ENCODE measurements around the gene CTU2. TPM values are rescaled to one million over a fixed set of nuclear protein-coding genes. Genes with fewer than 3 reads are reported as not detected.
A peak's percentile ranks its signal among the peaks of the same experiment; 100 is the strongest.

CTU2 gene
- polyA plus RNA-seq, 1 experiment = 6.5 TPM

DNA sequence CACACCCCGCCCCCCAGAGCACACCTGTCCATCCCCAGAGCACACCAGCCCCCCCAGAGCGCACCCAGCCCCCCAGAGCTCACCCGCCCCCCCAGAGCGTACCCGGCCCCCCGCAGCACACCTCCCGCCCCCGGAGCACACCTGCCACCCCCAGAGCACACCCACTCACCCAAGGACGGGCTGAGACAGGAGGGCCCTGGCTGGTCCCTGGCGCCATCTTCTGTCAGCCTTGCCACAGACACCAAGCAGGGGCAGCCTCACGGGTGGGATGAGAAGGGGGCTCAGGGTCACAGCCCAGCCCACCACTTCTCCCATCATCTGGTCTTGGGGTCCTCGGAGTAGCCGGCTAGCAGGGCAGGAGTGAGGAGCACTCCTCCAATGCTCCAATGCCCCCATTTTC lies 46.9 kb downstream of the CTU2 start:
- CTCF ChIA-PET = interaction anchor here (0.9 to 1.2 kb wide), 2 partner anchors 10 to 16 kb away, joined by 4 to 5 read pairs; no protein-coding TSS in a partner anchor
- POLR2A ChIA-PET = interaction anchor here (2.0 kb wide), 1 partner anchor 19 kb away, joined by 5 read pairs; no protein-coding TSS in a partner anchor
- Histone ChIP-seq H3K27me3 (ENCODE audit: control insufficient read depth, insufficient read depth, low read length) (no peaks in the 10 kb centered on the region), H3K4me3 (ENCODE audit: low read depth, low read length) (no peak overlapping the region), H3K9me3 (ENCODE audit: control insufficient read depth, insufficient read depth, low read length) (no peaks in the 10 kb centered on the region; the same call in 1 of the 2 replicates), H3K27ac (ENCODE audit: low read depth, low read length) (no peak overlapping the region)
- TF ChIP-seq, protein P1, sequence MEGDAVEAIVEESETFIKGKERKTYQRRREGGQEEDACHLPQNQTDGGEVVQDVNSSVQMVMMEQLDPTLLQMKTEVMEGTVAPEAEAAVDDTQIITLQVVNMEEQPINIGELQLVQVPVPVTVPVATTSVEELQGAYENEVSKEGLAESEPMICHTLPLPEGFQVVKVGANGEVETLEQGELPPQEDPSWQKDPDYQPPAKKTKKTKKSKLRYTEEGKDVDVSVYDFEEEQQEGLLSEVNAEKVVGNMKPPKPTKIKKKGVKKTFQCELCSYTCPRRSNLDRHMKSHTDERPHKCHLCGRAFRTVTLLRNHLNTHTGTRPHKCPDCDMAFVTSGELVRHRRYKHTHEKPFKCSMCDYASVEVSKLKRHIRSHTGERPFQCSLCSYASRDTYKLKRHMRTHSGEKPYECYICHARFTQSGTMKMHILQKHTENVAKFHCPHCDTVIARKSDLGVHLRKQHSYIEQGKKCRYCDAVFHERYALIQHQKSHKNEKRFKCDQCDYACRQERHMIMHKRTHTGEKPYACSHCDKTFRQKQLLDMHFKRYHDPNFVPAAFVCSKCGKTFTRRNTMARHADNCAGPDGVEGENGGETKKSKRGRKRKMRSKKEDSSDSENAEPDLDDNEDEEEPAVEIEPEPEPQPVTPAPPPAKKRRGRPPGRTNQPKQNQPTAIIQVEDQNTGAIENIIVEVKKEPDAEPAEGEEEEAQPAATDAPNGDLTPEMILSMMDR (IDR thresholded peaks at IDR 0.05; ENCODE audit: low read depth, low read length) = no peak
- no peak for DNase-seq (ENCODE audit: low read depth, low spot score)

DNA sequence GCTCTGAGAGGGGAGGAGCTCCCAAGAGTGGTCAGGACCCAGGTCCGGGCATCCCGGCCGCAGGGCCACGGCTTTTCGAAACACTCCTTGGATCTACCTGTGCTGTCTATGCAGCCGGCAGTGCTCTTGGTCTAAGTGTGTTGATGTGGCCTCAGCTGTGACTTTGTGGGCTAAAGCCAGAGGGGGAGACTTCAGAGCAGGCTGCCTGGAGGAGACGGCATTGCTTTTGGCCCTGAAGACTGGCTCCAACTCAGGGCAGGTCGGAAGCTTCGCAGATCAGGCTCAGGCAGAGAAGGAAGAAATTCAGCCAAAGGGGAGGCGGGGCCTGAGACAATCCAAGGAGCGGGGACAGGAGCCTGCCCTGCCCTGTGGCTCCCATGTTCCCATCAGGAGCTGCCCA lies 47.3 kb downstream of the CTU2 start:
- Histone ChIP-seq H3K4me3 (ENCODE audit: low read depth, low read length) (no peak overlapping the region), H3K9me3 (ENCODE audit: control insufficient read depth, insufficient read depth, low read length) (peaks cover 3% of the 10 kb centered on the region; the same call in 1 of the 2 replicates), H3K27me3 (ENCODE audit: control insufficient read depth, insufficient read depth, low read length) (no peaks in the 10 kb centered on the region), H3K27ac (ENCODE audit: low read depth, low read length) (peak overlapping the region; percentile 47)
- TF ChIP-seq, protein P1 (IDR thresholded peaks at IDR 0.05; ENCODE audit: low read depth, low read length) = no peak
- ChIA-PET POLR2A (interaction anchor here (0.7 to 2.0 kb wide), 2 partner anchors 19 to 30 kb away, joined by 3 to 5 read pairs; no protein-coding TSS in a partner anchor), CTCF (interaction anchor here (0.9 kb wide), 1 partner anchor 16 kb away, joined by 5 read pairs; no protein-coding TSS in a partner anchor)
- no peak for DNase-seq (ENCODE audit: low read depth, low spot score)

DNA sequence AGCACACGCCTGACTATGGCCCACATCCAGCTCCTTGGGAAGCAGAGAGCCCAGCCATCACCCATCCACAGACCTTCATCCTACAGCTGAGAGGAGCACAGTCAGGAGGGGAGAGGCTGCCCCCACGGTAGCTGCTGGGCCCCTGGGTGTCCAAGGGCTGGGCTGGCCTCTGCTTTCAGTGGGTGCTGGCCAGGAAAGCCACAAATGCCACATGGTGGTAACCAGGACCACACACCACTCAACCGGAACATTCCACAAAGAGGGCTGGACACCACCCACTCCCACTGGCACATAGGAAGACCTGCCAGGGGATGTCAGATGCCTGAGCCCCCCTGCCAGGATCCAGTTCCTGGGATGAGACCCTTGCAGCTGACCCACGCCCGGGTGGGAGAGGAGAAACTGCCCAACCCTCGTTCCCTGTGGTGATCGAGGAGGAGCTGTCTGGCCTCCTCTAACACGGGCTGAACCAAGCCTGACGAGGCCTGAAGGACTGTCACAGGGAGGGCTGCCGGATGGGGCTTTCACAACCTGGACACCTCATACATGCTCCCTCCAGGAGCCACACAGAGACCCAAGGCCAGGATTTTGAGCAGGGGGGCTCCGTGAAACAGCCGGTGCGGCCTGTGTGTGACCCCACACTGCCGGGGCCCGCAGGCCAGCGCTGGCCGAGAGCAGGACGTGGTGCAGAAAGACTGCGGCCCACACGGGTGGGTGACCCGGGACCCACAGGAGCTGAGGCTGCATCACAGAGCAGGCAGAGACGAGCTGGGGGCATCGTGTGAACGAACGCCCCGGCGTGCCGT lies 48.0 kb downstream of the CTU2 start:
- Histone ChIP-seq H3K9me3 (ENCODE audit: control insufficient read depth, insufficient read depth, low read length) (peaks cover 8% of the 10 kb centered on the region; the same call in 1 of the 2 replicates), H3K4me3 (ENCODE audit: low read depth, low read length) (no peak overlapping the region), H3K27me3 (ENCODE audit: control insufficient read depth, insufficient read depth, low read length) (no peaks in the 10 kb centered on the region), H3K27ac (ENCODE audit: low read depth, low read length) (peak overlapping the region; percentile 70)
- TF ChIP-seq, protein P1 (IDR thresholded peaks at IDR 0.05; ENCODE audit: low read depth, low read length) = no peak
- CTCF ChIA-PET = interaction anchor here (0.5 to 2.3 kb wide), 4 partner anchors 11 to 977 kb away, joined by 5 to 11 read pairs (median 6); no protein-coding TSS in a partner anchor
- no peak for DNase-seq (ENCODE audit: low read depth, low spot score)
- POLR2A ChIA-PET = interaction anchor here (0.7 to 2.0 kb wide), 5 partner anchors 17 to 30 kb away, joined by 3 to 5 read pairs (median 5); partner anchors contain the start of gene PIEZO1

DNA sequence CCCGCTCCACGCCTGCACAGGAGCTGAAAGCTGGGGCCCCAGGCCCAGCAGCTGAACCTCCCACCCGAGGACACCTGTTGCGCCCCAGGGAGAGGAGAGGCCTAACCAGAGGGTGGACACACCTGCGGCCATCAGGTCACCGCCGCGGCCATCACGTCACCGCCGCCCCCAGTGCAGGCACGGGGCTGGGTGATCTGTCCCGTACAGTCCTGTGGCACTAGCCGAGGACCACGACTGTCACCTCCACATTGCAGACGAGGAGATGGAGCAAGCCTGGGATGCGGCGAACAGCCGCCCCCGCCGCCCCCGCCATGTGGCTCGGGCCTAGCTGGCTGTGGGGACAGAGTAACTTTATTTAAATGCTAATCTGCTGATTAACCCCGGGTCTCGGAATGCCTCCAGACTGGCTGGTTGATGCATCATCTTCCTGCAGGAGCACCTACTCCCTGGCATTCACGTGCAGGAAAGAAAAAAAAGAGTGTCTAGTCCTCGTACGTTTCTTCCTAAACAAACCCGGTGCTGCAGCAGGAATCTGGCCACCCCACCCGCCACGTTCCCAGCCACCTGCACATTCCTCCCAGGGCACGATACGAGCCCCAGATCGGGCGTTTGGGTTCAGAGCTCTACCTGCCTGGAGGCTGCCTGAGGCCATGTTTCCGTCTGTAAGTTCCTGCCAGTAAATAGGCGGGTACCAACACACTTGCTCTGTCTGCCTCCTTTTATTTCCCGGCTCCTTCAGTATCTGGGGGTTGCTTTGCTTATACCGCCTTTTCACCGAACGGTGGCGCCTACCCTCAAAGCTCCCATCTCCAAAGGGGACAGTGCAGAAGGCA lies 48.8 kb downstream of the CTU2 start:
- TF ChIP-seq, protein P1 (IDR thresholded peaks at IDR 0.05; ENCODE audit: low read depth, low read length) = peak; percentile 18; the same call in 1 of the 2 replicates
- POLR2A ChIA-PET = interaction anchor here (0.6 to 2.0 kb wide), 5 partner anchors 16 to 200 kb away, joined by 5 read pairs; partner anchors contain the start of gene PIEZO1
- Histone ChIP-seq H3K9me3 (ENCODE audit: control insufficient read depth, insufficient read depth, low read length) (peaks cover 8% of the 10 kb centered on the region; the same call in 1 of the 2 replicates), H3K27me3 (ENCODE audit: control insufficient read depth, insufficient read depth, low read length) (no peaks in the 10 kb centered on the region), H3K27ac (ENCODE audit: low read depth, low read length) (peak overlapping the region; percentile 70), H3K4me3 (ENCODE audit: low read depth, low read length) (no peak overlapping the region)
- DNase-seq (ENCODE audit: low read depth, low spot score) = peak; percentile 60
- CTCF ChIA-PET = interaction anchor here (0.5 to 2.3 kb wide), 6 partner anchors 10 to 1512 kb away, joined by 3 to 11 read pairs (median 8); no protein-coding TSS in a partner anchor
